K562 (cell line): ENCODE measurements around the gene CCDC85C.

ENCODE experiments used
- CGGBP1 ChIP-seq: fragments of 250-450 bp; sonication (Bioruptor Pico); IDR thresholded peaks from 2 replicates; pipeline ENCODE4 v1.9.0; 2021; ENCODE audit warnings: mild to moderate bottlenecking
- FIP1L1 ChIP-seq: fragments of 200-400 bp; formaldehyde crosslinking; IDR thresholded peaks from 2 replicates; pipeline ENCODE4 v1.6.1; 2018; ENCODE audit warnings: mild to moderate bottlenecking, low read depth, low read length; ENCODE audit not compliant: poor library complexity, severe bottlenecking
- GTF2F1 ChIP-seq: IDR thresholded peaks from 2 replicates; pipeline ENCODE4 v1.6.1; 2011; ENCODE audit warnings: low read depth, low read length, improper control_type of control experiment
- SMAD1 ChIP-seq: fragments of 150-350 bp; IDR thresholded peaks from 2 replicates; pipeline ENCODE4 v1.6.1; 2014; ENCODE audit warnings: low read length, low read depth; ENCODE audit not compliant: partially characterized antibody
- TAF1 ChIP-seq: IDR thresholded peaks from 2 replicates; pipeline ENCODE4 v1.6.1; 2011; ENCODE audit warnings: mild to moderate bottlenecking, low read length, moderate library complexity; ENCODE audit not compliant: insufficient read depth, control insufficient read depth, severe bottlenecking; ENCODE audit errors: extremely low read depth
- ZNF184 ChIP-seq: sonication (generic); formaldehyde crosslinking; IDR thresholded peaks from 2 replicates; pipeline ENCODE4 v1.5.0; 2020; ENCODE audit warnings: missing genetic modification reagents

DNA sequence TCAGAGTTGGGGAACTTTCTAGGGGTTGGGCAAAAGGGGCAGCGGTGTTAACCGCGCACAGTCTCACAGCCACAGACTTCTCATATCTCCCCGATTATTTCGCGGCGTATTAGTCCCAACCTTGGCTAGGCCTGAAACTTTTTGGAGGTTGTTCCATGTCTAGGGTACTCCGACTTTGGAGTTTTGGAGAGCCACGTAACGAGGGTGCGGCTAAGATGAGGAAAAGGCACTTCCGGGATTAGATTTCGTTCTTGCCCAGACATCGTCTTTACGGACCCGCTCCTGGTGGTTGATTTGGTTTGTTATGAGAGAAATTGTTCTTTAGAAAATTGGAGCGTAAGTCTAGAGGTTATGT lies 122.3 kb downstream of the CCDC85C start:
- TF ChIP-seq ZNF184 (no peak), FIP1L1 (no peak), TAF1 (no peak), CGGBP1 (CRISPR knock-in tag) (no peak), GTF2F1 (no peak), SMAD1 (no peak)
